ENCODE measurements around the gene PRRC2C. TPM values are rescaled to one million over a fixed set of nuclear protein-coding genes. Genes with fewer than 3 reads are reported as not detected.

The PRRC2C gene
- total and polyA plus RNA-seq, 2 donors (not counting 1 experiment from before 2014, with no cell fraction given), result 48.5 to 50.4 TPM

- no peaks in the 10 kb centered on the region for H3K79me2 ChIP-seq (ENCODE audit: control insufficient read depth, insufficient read depth, low read length)
- H3K4me2 ChIP-seq (ENCODE audit: extremely low read depth, insufficient read depth, low read length), result no peak overlapping the region
- no peak overlapping the region for H3K27ac ChIP-seq (ENCODE audit: insufficient read depth, low read length)
- H3K4me1 ChIP-seq (ENCODE audit: control insufficient read depth, extremely low read depth, insufficient read depth, low read length), result no peaks in the 10 kb centered on the region
- no peak for TF ChIP-seq CTCF (conservative IDR thresholded peaks at IDR 0.05 in 1 of 2, IDR thresholded peaks at IDR 0.05 in 1 of 2; ENCODE audit: low read depth in 1 of 2, low read length in 2 of 2)
- TF ChIP-seq EZH2 (IDR thresholded peaks at IDR 0.05; ENCODE audit: low read length, missing control alignments), result no peak
- no peak overlapping the region for H3K9ac ChIP-seq (ENCODE audit: insufficient read depth, low read length)
- DNase-seq (ENCODE audit: low read depth in 2 of 2), result no peak
- no peaks in the 10 kb centered on the region for H3K36me3 ChIP-seq (ENCODE audit: control insufficient read depth, insufficient read depth, low read length)
- H4K20me1 ChIP-seq (ENCODE audit: control insufficient read depth, extremely low read depth, insufficient read depth, low read length), result no peaks in the 10 kb centered on the region
- H2AFZ ChIP-seq (ENCODE audit: low read length), result no peak overlapping the region
- H3K9me3 ChIP-seq (ENCODE audit: control insufficient read depth, insufficient read depth, low read depth, low read length), result no peaks in the 10 kb centered on the region
- H3K27me3 ChIP-seq (ENCODE audit: control insufficient read depth, insufficient read depth, low read length), result no peaks in the 10 kb centered on the region
- H3K4me3 ChIP-seq (replicated peaks in 1 of 4; ENCODE audit: control extremely low read depth in 1 of 4, insufficient read depth in 1 of 4, low read depth in 3 of 4, low read length in 4 of 4), result no peak overlapping the region
Observed at GRCh38 chr1:171477804-171478203, 7.5 kb upstream of the PRRC2C start.

- no peaks in the 10 kb centered on the region for H4K20me1 ChIP-seq (ENCODE audit: control insufficient read depth, extremely low read depth, insufficient read depth, low read length)
- TF ChIP-seq CTCF (conservative IDR thresholded peaks at IDR 0.05 in 1 of 2, IDR thresholded peaks at IDR 0.05 in 1 of 2; ENCODE audit: low read depth in 1 of 2, low read length in 2 of 2) (no peak), EZH2 (IDR thresholded peaks at IDR 0.05; ENCODE audit: low read length, missing control alignments) (no peak)
- no peaks in the 10 kb centered on the region for H3K27me3 ChIP-seq (ENCODE audit: control insufficient read depth, insufficient read depth, low read length)
- H3K27ac ChIP-seq (ENCODE audit: insufficient read depth, low read length), result no peak overlapping the region
- no peak overlapping the region for H3K4me3 ChIP-seq (replicated peaks in 1 of 4; ENCODE audit: control extremely low read depth in 1 of 4, insufficient read depth in 1 of 4, low read depth in 3 of 4, low read length in 4 of 4)
- no peaks in the 10 kb centered on the region for H3K4me1 ChIP-seq (ENCODE audit: control insufficient read depth, extremely low read depth, insufficient read depth, low read length)
- H3K79me2 ChIP-seq (ENCODE audit: control insufficient read depth, insufficient read depth, low read length), result no peaks in the 10 kb centered on the region
- H3K9ac ChIP-seq (ENCODE audit: insufficient read depth, low read length), result no peak overlapping the region
- no peak overlapping the region for H2AFZ ChIP-seq (ENCODE audit: low read length)
- DNase-seq (ENCODE audit: low read depth in 2 of 2), result no peak
- H3K9me3 ChIP-seq (ENCODE audit: control insufficient read depth, insufficient read depth, low read depth, low read length), result no peaks in the 10 kb centered on the region
- H3K4me2 ChIP-seq (ENCODE audit: extremely low read depth, insufficient read depth, low read length), result no peak overlapping the region
- no peaks in the 10 kb centered on the region for H3K36me3 ChIP-seq (ENCODE audit: control insufficient read depth, insufficient read depth, low read length)
Observed at GRCh38 chr1:171480035-171480434, 5.3 kb upstream of the PRRC2C start.

- no peaks in the 10 kb centered on the region for H3K9me3 ChIP-seq (ENCODE audit: control insufficient read depth, insufficient read depth, low read depth, low read length)
- H3K36me3 ChIP-seq (ENCODE audit: control insufficient read depth, insufficient read depth, low read length), result no peaks in the 10 kb centered on the region
- peaks cover 4% of the 10 kb centered on the region for H4K20me1 ChIP-seq (ENCODE audit: control insufficient read depth, extremely low read depth, insufficient read depth, low read length)
- peak overlapping the region; percentile 97 for H3K4me2 ChIP-seq (ENCODE audit: extremely low read depth, insufficient read depth, low read length)
- peak overlapping the region; percentile 98 for H2AFZ ChIP-seq (ENCODE audit: low read length)
- peaks cover 45% of the 10 kb centered on the region for H3K79me2 ChIP-seq (ENCODE audit: control insufficient read depth, insufficient read depth, low read length)
- H3K27me3 ChIP-seq (ENCODE audit: control insufficient read depth, insufficient read depth, low read length), result no peaks in the 10 kb centered on the region
- H3K4me3 ChIP-seq (replicated peaks in 1 of 4; ENCODE audit: control extremely low read depth in 1 of 4, insufficient read depth in 1 of 4, low read depth in 3 of 4, low read length in 4 of 4), result peak overlapping the region; percentile 83 to 100 (median 96)
- TF ChIP-seq EZH2 (IDR thresholded peaks at IDR 0.05; ENCODE audit: low read length, missing control alignments), result no peak
- no peak for TF ChIP-seq CTCF (conservative IDR thresholded peaks at IDR 0.05 in 1 of 2, IDR thresholded peaks at IDR 0.05 in 1 of 2; ENCODE audit: low read depth in 1 of 2, low read length in 2 of 2)
- H3K27ac ChIP-seq (ENCODE audit: insufficient read depth, low read length), result peak overlapping the region; percentile 99
- peaks cover 6% of the 10 kb centered on the region for H3K4me1 ChIP-seq (ENCODE audit: control insufficient read depth, extremely low read depth, insufficient read depth, low read length)
- no peak for DNase-seq (ENCODE audit: low read depth in 2 of 2)
- peak overlapping the region; percentile 100 for H3K9ac ChIP-seq (ENCODE audit: insufficient read depth, low read length)
Observed at GRCh38 chr1:171484760-171485374, 463 bp upstream of the PRRC2C start.

Data from fibroblast of lung (primary cell).